Measurements from ENCODE around the gene METTL24.

Gene METTL24, protein sequence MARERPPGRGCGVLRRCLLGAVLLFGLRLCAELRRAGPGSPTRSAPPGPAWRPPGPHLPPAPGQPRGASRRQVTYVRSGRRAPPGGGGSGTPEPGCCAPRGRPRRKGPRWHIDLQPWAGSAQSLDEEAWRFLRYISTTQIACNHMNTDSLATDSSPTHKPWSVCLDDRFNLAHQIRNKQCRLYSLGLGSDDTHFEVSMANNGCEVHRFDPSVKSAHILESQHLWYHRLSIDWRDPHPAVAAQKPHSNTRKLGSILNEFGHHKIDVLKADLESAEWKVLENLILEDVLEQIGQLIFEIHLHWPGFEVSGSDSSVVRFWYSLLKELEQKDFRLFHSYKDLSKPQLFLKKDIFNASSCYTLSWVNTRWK

DNA sequence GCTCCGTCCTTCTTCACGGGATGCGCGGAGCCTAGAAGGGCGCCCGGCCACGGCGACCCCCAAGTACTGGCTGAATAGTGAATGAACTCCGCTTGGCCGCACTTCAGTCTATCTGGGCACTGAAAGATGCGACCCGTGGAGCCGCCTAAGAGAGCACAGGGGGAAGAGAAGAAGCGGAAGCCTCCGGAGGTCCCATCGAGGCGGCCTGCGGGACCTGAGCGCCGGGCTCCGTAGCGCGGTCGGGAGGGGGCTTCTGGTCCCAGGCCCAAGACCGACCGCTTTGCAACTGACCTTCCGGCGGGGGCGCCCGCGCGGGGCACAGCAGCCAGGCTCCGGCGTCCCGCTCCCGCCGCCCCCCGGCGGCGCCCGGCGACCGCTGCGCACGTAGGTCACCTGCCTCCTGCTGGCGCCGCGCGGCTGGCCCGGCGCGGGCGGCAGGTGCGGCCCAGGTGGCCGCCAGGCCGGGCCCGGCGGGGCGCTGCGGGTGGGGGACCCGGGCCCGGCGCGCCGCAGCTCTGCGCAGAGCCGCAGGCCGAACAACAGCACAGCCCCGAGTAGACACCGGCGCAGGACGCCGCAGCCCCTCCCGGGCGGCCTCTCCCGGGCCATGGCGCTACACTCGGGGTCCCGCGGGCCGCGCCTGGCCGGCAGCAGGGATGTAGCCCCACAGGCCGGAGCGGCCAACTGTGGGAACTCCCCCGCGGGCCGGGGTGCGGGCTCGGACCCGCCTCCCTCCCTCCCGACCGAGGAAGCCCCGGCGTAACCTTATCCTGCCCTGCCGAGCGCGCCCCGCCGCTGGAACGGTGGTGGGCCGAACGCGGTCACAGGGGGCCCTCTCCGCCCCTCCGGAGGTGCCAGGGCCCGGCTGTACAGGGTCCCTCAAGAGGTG lies at the start of gene METTL24:
Gene METTL24, minus strand, starts transcription at position 686 of the 889 bp plus-strand sequence. Its CDS starts 77 bp downstream, at position 609.
- DNase-seq = peak; percentile 67

- DNase-seq = no peak
These were observed 46.5 kb upstream of the METTL24 start for GRCh38 chr6:110404607-110405006.

DNA sequence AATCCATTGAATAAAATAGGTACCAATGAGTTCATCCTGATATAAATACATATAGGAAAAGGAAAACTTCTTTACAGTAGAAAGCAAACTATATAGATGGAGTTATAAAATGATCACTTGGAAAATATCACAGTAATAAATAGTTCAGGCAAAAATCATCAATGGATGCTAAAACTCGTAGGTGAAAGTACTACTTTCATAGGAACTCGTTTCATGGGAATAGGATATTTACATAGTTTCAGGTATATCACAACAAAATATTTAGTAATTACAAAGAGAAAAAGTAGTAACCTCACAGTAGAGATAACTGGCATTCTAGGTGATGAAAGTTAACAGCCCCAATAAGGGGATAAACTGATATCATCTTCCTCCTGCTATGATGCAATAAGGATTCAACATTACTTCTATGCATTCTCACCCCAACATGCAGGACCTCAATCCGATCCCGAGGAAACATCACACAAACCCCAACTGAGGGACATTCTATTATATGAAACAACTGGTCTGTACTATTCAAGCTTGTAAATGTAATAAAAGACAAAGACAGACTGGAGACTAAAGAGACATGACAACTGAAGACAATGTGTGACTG lies 43.5 kb upstream of the METTL24 start:
- DNase-seq = no peak

GRCh38 chr6:110400208-110400607 lies 42.1 kb upstream of the METTL24 start:
- DNase-seq = no peak

- peak; percentile 73 for DNase-seq
These were observed 41.3 kb upstream of the METTL24 start for GRCh38 chr6:110399219-110400071.

DNA sequence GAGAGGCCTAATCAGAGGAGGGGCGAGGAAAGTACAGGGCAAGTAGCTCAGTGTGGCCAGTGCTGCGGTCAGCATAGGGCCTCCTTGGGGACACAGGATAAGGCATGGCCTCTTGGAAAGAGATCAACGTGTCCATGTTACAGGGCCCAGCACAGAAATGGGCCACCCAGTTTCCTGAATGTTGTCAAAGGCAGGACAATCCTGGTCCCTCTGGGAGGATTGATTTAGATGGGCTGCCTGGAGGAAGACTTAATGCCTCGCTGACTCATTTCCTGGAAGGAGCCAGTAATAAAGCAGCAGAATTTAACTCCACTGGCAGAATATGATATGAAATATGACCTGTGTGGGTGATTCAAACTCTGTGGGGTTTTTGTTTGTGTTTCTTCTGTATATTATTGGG lies 40.6 kb upstream of the METTL24 start:
- no peak for DNase-seq

- no peak for DNase-seq
These were observed 37.1 kb upstream of the METTL24 start for GRCh38 chr6:110395221-110395620.

DNA sequence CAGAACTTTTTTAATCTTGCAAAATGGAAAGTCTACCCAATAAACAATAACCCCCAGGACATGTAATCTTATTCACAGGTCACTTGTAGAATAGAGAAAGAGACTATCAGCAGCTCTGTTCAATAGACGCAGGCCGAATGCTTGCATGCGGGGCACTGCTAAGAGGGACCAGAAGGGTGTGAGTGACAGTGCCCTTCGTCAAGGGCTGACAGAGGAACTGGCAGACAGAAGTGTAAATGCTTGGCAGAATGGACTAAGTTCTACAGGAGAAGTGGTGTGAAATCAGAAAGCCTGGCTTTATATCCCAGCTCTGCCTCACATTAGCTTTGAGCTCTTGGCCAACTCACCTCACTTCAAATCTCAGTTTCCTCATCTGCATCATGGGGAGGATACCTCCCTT lies 36.3 kb upstream of the METTL24 start:
- DNase-seq = no peak

GRCh38 chr6:110392727-110393126 lies 34.6 kb upstream of the METTL24 start:
- DNase-seq = no peak

DNA sequence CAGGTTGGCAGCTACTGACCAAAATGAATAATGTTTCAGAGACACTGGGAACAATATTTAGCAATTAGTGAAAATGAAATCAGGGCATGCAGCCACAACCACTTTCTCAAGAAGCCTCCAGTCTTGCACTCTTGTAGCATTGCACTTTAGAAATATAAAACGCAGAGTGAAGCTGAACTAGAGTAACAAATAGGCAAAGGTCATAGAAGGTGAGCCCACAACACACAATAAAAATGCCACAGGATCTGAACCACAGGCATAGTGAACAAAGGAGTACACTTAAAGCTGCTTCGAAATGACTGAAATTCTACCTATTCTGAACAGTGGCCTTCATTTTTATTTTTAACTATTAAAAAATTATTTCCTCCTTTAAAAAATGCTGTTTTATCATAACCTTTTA lies 32.3 kb upstream of the METTL24 start:
- no peak for DNase-seq

- DNase-seq = no peak
These were observed 31.7 kb upstream of the METTL24 start for GRCh38 chr6:110389689-110390382.

- DNase-seq = no peak
These were observed 29.8 kb upstream of the METTL24 start for GRCh38 chr6:110387986-110388385.

DNA sequence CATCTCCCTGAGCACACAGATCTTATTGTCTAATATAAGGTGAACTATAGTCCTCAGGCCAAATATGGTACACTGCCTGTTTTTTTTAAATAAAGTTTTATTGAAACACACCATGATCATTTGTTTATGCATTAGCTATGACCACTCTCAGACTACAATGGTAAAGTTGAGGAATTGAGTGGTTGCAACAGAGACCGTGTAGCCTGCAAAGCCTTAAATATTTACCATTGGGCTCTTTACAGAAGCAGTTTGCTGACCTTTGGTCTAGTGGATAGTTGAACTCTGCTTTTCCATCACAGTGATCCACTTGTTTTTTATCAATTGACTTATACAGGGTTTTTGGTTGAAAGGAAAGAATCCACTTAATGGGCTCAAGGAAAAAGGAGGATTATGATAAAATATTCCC lies 27.3 kb upstream of the METTL24 start:
- DNase-seq = no peak

DNA sequence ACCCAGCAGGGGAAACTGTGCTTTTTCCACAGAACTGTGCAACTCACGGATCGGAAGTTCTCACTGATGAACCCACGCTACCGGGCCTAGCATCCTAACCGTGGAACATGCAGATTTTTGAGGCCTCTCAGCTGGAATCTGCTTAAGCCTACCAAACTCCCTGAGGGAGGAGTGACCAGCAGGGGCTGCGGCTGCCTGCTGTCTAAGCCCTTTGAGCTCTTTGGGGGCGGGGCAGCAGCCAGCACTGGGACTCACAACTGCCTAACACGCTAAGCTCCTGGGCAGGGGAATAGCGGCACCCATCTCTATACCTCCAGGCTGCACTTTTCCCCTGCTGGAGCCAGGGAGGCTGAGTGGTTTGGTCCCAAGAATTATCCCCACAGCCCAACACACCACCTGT lies 20.4 kb upstream of the METTL24 start:
- DNase-seq = no peak

- DNase-seq = no peak
These were observed 10.9 kb upstream of the METTL24 start for GRCh38 chr6:110369066-110369465.

DNA sequence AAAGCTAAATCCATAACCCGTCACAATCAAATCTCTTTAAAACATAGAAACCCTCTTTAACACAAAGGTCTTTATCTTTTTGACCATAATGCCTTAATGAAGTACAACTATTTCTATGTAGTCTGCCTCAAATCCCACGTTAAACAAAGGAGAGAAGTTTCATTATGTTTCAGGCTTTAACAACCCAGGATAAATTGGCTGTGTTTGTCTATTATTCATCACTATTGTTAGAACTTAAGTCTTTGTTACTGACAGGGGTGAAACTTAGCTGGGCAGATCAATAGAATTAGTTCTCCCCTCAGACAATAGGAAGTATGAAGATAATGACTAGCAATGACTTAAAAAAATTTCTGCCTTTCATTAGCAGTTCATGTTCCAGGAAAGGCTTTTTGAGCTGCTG lies 10.1 kb upstream of the METTL24 start:
- DNase-seq = no peak

DNA sequence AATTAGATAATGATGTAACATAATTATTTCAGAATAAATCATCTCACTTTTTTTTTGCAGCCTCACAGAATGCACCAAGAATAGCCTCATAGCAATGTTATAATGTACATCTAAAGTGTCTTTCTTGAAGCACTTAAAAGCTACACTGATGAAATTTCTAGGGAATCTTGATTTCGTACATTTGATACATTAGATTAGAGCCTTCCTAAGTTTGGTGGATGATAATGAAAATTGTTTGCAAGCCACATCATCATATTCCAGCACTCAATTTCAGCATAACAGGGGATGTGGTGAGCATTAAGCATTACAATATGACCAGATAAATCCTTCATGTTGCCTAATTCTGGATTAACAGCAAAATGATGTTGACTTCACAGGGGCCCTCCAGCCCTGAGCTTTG lies 9.7 kb upstream of the METTL24 start:
- DNase-seq = no peak

GRCh38 chr6:110366975-110367374 lies 8.8 kb upstream of the METTL24 start:
- DNase-seq = peak; percentile 43

GRCh38 chr6:110366256-110366655 lies 8.1 kb upstream of the METTL24 start:
- DNase-seq = no peak

DNA sequence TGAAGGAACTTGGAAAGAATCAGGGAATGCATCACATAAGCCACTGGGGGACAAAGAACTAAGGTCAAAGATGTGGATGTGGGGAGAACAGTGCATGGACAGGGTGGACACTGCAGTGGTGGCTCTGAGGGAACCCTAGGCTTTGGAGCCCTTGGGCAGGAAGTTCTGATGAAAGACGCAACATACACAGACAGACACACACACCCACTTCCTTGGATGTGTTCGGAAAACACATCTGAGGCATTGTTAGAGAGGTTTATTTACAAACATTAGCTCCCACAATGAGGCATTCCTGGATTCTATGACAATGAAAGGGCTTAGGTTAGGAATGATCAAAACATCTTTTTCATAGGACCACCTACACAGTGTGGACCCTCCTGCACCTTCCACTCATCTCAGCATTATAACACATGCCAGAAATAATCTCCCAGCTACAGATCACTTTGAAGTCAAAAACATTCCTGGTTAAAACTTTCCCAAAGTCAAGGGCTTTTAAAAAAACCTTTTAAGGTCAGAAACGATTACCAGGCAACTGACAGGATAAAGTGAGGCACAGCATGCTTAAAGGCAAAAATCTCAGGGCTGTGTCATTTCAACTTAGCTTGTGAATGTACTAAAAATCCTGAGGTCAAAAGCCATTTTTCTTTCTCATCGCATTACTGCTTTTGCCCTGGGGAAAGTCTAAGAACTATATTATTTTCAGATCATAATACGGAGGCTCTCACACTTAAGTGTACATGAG lies 6.4 kb upstream of the METTL24 start:
- DNase-seq = no peak

GRCh38 chr6:110363748-110364147 lies 5.6 kb upstream of the METTL24 start:
- no peak for DNase-seq

All from retina (tissue), 1 donor.